Measurements from ENCODE around the gene SLC6A6.
"Not testable (repeated sequence)": the region's sequence is repeated elsewhere in the genome, so short reads cannot be mapped to it uniquely, and the experiment has no call there.

SLC6A6 gene

GRCh38 chr3:14437705-14438104 lies 35.3 kb downstream of the SLC6A6 start:
- not testable (repeated sequence) for DNase-seq

- DNase-seq, result no peak
Observed at GRCh38 chr3:14438262-14438661, 35.9 kb downstream of the SLC6A6 start.

GRCh38 chr3:14438929-14439328 lies 36.5 kb downstream of the SLC6A6 start:
- DNase-seq, result no peak

- no peak for DNase-seq
Observed at GRCh38 chr3:14439501-14440167, 37.2 kb downstream of the SLC6A6 start.

- DNase-seq, result no peak
Observed at GRCh38 chr3:14440168-14440518, 37.7 kb downstream of the SLC6A6 start.

- no peak for DNase-seq
Observed at GRCh38 chr3:14440531-14441239, 38.3 kb downstream of the SLC6A6 start.

- DNase-seq, result no peak
Observed at GRCh38 chr3:14441240-14441919, 39.0 kb downstream of the SLC6A6 start.

- DNase-seq, result no peak
Observed at GRCh38 chr3:14441920-14442300, 39.5 kb downstream of the SLC6A6 start.

- no peak for DNase-seq
Observed at GRCh38 chr3:14444380-14444779, 42.0 kb downstream of the SLC6A6 start.

GRCh38 chr3:14445773-14446172 lies 43.4 kb downstream of the SLC6A6 start:
- no peak for DNase-seq

- no peak for DNase-seq
Observed at GRCh38 chr3:14446988-14447570, 44.7 kb downstream of the SLC6A6 start.

- DNase-seq, result no peak
Observed at GRCh38 chr3:14448063-14448462, 45.7 kb downstream of the SLC6A6 start.

- DNase-seq, result no peak
Observed at GRCh38 chr3:14448756-14449727, 46.6 kb downstream of the SLC6A6 start.

- DNase-seq, result no peak
Observed at GRCh38 chr3:14450506-14450905, 48.1 kb downstream of the SLC6A6 start.

GRCh38 chr3:14450922-14451606 lies 48.7 kb downstream of the SLC6A6 start:
- DNase-seq, result no peak

GRCh38 chr3:14451844-14452739 lies 49.7 kb downstream of the SLC6A6 start:
- DNase-seq, result no peak

- DNase-seq, result peak; percentile 74
Observed at GRCh38 chr3:14452740-14453710, 50.6 kb downstream of the SLC6A6 start.

- DNase-seq, result no peak
Observed at GRCh38 chr3:14453876-14454638, 51.7 kb downstream of the SLC6A6 start.

All from midbrain (tissue), 1 donor.